HG02943 (cell line): Measurements from ENCODE around the gene TLE4.
"Not testable (repeated sequence)": the region's sequence is repeated elsewhere in the genome, so short reads cannot be mapped to it uniquely, and the experiment has no call there.

Experiments used
- ATAC-seq: cut with Tn5 transposase; IDR thresholded peaks from one replicate; pipeline ENCODE4 v1.9.1; 2021; ENCODE audit warnings: mild to moderate bottlenecking, low read depth, moderate library complexity; ENCODE audit not compliant: unreplicated experiment

The TLE4 gene

GRCh38 chr9:79630521-79631403 is 59.0 kb downstream of the TLE4 start:
- no peak for ATAC-seq

DNA sequence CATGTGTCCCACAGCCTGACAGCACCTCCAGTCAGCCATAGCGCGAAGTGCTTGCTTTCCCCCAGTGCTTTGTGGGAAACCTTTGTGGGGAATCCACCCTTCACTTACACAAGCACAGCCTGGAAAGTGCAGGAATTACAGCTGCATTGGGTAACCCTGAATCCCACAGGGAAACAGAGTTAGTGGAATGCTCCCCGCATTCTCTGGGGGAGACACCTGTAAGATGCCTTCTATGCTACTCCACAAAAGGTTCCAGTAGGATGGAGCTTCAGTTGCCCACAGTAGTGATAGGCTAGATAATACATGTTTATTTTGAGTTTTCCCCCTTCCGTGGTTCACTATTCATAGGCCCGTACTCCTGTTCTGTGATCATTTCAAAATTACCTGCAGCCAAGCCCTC is 60.3 kb downstream of the TLE4 start:
- no peak for ATAC-seq

DNA sequence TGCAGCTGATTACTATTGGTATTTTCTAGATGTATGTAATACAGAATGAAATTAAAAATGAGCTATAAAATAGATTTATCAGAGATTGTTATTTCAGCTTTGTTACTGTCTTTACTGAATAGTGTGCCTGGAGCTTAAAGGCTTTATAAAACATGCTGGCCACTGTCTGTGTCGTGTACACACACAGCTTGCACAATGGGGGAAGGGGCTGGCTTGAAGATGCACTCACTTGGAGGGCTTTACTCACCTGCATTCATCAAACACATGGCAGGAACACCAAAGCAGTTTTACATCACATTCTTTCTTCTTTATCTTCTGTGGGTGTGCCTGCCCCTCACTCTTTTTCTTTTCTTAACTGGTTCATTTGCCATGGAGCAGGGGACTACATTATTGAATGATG is 60.9 kb downstream of the TLE4 start:
- ATAC-seq: no peak

GRCh38 chr9:79633558-79633957 is 61.8 kb downstream of the TLE4 start:
- ATAC-seq: no peak

- ATAC-seq: no peak
Observed at GRCh38 chr9:79637177-79637925, 65.6 kb downstream of the TLE4 start.

DNA sequence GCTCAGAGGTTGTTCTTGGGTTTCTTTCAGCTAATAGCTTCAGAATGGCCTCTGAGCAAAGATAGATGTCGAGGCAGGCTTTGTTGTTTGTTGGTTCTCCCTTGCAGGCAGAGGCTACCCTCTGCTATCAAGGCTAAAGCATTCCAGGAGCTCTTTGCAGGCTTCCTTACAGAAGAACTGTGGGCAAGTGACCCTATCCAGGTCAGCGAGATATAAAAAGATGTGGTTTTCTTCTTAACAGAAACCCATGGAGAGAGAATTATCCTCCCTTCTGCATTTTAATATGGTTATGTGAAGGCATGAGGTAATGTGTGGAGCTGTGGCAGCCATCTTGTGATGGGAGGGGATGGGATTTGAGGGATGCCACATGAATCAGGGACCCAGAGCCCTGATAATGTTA is 67.0 kb downstream of the TLE4 start:
- no peak for ATAC-seq

- no peak for ATAC-seq
Observed at GRCh38 chr9:79639354-79639753, 67.6 kb downstream of the TLE4 start.

GRCh38 chr9:79640067-79640466 is 68.3 kb downstream of the TLE4 start:
- not testable (repeated sequence) for ATAC-seq

GRCh38 chr9:79641070-79641469 is 69.3 kb downstream of the TLE4 start:
- ATAC-seq: no peak

DNA sequence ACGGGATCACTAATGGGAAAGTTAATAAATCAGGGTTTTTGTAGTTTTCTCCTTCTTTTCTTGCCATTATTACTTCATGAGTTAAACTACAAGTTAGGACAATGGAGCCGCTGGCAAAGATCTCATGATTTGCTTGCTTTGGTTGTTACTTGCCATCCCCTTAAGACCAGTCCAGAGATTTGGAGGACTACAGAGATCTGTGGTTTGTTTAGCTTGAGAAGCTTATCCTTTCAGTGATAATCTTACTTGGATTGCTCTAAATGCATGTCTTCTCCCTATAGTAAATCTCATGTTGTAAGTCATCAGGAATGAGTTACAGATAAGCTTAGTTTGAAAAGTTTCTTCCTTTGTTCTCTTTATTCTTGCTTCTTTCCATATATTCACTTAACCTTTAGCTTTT is 70.9 kb downstream of the TLE4 start:
- ATAC-seq: no peak

- no peak for ATAC-seq
Observed at GRCh38 chr9:79644048-79644447, 72.3 kb downstream of the TLE4 start.

DNA sequence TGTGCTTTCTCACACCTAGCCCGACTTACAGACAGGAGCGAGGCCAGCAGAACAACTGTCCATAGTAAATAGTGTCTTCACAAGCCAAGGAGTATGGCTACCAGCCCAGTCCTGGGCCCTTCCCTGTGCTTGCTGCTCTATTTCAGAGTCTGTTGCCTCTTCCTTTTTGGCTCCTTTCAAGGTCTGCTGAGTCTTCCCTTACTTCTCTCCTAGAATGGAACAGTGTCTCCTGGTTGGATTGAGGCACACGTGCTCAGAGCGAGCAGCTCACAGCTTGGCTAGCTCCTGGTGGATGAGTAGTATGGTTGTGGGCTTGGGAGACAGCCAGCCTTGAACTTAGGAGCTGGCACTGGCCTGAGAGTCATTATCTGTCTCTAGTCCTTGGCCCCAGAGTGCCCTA is 72.8 kb downstream of the TLE4 start:
- no peak for ATAC-seq

DNA sequence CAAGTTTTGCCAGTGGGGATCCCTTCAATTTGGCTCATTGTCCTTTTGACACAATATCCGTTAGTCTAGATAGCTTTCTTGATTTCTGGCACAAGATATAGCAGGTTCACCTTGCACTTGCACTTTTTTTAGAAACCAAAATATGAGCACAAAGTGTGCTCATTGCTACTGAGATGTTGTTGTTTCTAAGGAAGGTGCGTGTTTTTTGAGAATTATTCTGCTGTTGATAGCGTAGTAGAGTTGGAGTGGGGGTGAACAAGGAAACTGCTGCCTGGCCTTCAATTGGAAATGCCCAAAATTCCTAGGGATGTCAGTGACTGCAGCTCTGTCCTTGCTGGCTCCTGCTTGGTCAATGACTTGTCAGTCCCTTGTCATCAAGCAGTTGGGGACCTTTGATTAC is 73.3 kb downstream of the TLE4 start:
- ATAC-seq: no peak

GRCh38 chr9:79646096-79646495 is 74.3 kb downstream of the TLE4 start:
- no peak for ATAC-seq

- ATAC-seq: no peak
Observed at GRCh38 chr9:79651251-79651795, 79.6 kb downstream of the TLE4 start.

- no peak for ATAC-seq
Observed at GRCh38 chr9:79652598-79652997, 80.8 kb downstream of the TLE4 start.

- not testable (repeated sequence) for ATAC-seq
Observed at GRCh38 chr9:79654591-79655382, 83.0 kb downstream of the TLE4 start.

GRCh38 chr9:79655551-79655950 is 83.8 kb downstream of the TLE4 start:
- no peak for ATAC-seq

- no peak for ATAC-seq
Observed at GRCh38 chr9:79656169-79656568, 84.4 kb downstream of the TLE4 start.

GRCh38 chr9:79657891-79658290 is 86.1 kb downstream of the TLE4 start:
- no peak for ATAC-seq

GRCh38 chr9:79658926-79659325 is 87.2 kb downstream of the TLE4 start:
- ATAC-seq: no peak
